ENCODE measurements around the gene GID4. TPM values are rescaled to one million over a fixed set of nuclear protein-coding genes. Genes with fewer than 3 reads are reported as not detected.
"Not testable (repeated sequence)": the region's sequence is repeated elsewhere in the genome, so short reads cannot be mapped to it uniquely, and the experiment has no call there.

The GID4 gene
- total RNA-seq (2014; rRNA removed): 6.0 and 6.8 TPM in 2 replicates
- 4.8 TPM for polyA plus RNA-seq (2012)

DNA sequence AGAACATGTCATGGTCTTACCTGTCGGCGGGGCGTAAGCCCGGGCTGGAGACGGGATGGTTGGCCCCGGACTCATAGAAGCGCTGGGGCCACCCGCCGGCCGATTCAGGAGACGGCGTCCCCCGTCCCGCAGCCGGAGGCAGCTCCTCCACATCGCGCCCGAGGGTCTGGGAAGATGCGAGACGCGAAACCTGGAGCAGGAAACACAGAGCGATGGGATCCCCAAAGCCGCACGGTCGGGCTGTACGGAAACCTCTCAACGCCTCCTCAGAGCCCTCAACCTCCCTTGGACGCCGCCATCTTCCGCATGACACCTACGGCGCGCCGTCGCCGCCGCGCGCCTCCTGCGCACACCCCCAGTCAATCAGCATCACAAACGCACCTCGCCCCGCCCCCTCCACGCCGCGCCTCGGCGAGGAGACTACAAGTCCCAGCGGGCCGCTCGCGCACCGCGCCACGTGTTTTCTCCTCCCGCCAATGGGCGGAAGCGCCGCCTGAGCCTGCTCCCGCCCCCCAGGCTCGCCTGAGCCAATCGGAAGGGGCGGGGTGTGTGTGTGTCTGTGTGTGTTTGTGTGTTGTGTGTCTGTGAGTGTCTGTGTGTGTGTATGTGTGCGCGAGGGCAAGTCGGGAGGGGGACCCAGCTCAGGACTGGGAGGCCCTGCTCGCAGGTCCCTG, at the start of gene GID4, which contains the start of gene ATPAF2:
TSS of gene GID4 (plus strand) at position 548 of the 674 bp plus-strand sequence. CDS start at position 605, 57 bp downstream.
TSS of gene ATPAF2 (minus strand) at position 308 of the 674 bp plus-strand sequence. CDS start at position 153, 155 bp downstream.
- peak; percentile 99 for DNase-seq (ENCODE audit: low read depth)

DNA sequence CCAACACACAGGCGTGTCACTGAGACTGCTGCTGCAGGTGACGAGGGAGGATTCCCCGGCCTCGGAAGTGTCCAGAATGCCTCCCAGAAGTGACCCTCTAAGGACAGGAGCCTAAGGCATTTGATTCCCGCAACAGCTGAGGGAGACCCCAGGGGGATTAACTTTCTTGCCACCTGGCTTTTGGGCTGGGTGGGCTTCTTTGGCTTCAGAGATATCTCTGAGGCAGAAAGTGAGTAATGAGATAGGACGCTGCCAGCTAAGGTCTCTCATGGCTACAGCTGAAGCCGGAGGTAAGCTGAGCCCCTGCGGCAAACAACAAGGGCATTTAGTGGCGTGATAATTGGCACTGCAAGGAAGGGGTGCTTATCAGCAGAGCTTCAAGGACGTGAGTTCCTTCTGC, 49.6 kb upstream of the GID4 start:
- no peak for DNase-seq (ENCODE audit: low read depth)

DNA sequence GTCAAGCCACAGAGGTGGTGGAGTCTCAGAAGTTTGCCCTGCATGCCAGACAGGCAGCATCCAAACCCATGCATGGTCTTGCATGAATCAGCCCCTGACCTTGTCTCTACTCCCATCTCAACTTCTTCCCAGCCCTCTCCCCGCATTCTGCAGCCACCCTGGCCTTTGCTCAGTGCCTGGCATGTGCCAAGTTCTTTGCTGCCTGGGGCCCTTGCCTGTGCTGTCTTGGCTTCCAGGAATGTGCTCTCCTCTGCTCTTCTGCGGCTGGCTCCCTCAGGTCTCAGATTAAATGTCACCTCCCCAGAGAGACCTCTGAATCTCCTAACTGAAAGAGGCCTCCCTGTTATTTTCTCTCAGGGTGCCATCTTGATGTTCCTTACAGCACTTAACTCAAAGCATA, 48.9 kb upstream of the GID4 start:
- DNase-seq (ENCODE audit: low read depth): peak; percentile 26

DNA sequence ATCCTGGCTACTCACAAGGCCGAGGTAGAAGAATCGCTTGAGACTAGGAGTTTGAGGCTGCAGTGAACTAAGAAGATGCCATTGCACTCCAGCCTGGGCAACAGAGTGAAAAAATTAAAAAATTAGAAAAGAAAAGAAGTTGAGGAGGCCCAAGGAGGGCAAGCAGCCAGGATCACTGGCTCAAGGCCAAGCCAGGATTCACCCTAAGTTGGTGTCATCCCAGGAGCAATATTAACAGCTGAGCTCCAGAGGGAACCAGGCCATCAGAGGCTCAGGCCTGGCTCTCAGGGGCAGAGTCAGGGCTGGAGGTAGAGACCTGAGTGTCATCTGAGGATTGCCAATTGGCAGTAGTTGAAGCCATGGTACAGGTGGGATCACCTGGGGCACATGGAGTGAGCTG, 45.8 kb upstream of the GID4 start:
- DNase-seq (ENCODE audit: low read depth): peak; percentile 46

DNA sequence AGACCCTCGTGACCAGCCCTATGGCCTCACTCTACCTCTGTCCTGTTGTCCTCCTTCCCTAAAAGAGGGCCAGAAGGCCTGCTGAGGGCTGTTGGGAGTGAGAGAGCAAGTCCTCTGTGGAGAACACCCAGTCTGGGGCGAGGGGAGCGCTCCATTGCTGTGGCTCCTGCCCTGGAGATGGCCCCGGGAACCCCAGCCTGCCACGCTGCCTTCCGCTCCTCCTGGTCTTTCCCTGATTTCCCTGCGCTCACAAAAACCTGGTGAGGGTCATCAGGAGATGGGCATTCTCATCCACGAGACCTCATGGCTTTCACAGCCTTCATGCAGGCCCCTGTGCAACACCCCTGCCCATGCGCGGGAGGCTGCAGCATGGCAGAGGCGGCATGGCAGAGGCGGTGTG, 45.4 kb upstream of the GID4 start:
- no peak for DNase-seq (ENCODE audit: low read depth)

DNA sequence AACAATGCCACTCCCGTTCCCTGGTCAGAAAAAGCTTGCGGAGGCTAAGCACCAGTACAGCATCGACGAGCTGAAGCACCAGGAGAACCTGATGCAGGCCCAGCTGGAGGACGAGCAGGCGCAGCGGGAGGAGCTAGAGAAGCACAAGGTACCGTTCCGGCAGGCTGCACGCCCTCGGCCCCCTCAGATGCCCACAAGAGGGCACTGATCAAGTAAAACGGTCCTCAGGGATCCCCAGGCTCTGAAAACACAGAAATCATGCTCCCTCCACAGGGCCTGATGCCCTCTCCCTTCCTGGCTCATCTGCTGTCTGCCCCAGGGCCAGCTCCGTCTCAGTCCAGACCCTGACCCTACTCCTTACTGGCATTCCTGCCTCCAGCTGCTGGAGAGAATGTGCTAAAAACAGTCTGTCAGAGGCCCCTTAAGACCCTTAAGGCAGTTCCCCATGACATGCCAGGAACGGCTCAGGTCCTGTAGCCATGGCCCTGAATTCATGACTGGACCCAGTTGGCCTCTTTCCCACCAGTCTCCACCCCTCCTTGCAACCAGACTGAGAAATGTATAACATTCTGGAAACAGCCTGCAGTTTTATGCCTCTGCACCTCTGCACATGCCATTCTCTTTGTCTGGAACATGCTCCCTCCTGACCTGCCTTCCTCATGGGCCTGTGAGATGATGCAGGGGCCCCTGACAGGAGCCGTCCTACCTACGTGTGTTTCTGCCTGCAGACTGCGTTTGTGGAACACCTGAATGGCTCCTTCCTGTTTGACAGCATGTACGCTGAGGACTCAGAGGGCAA, 44.7 kb upstream of the GID4 start:
- peak; percentile 15 for DNase-seq (ENCODE audit: low read depth)

DNA sequence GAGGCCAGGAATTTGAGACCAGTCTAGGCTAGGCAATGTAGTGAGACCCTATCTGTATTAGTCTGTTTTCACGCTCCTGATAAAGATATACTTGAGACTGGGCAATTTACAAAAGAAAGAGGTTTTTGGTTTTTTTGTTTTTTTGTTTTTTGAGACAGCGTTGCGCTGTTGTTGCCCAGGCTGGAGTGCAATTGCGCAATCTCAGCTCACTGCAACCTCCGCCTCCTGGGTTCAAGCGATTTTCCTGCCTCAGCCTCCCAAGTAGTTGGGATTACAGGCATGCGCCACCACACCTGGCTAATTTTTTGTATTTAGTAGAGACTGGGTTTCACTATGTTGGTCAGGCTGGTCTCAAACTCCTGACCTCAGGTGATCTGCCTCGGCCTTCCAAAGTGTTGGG, 43.3 kb upstream of the GID4 start:
- DNase-seq (ENCODE audit: low read depth): not testable (repeated sequence)

DNA sequence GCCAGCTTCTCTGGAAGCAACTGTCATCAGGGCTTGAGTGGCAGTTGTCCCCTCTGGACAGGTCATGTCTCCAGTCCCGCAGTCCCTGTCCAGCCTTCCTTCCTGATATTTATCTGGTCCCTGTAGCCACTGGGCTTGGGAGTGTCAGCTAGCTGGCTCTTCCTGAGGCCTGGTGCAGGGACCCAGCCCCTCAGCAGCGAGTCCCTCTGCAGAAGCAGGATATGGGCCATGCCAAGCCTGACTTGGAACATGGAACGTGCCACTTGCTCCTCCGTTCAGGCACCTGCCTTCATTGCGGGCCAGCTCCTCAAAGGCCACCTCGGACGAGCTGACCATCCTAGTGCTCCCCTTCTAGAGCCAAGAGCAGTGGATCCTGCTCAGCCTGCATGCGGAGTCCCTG, 40.3 kb upstream of the GID4 start:
- no peak for DNase-seq (ENCODE audit: low read depth)

DNA sequence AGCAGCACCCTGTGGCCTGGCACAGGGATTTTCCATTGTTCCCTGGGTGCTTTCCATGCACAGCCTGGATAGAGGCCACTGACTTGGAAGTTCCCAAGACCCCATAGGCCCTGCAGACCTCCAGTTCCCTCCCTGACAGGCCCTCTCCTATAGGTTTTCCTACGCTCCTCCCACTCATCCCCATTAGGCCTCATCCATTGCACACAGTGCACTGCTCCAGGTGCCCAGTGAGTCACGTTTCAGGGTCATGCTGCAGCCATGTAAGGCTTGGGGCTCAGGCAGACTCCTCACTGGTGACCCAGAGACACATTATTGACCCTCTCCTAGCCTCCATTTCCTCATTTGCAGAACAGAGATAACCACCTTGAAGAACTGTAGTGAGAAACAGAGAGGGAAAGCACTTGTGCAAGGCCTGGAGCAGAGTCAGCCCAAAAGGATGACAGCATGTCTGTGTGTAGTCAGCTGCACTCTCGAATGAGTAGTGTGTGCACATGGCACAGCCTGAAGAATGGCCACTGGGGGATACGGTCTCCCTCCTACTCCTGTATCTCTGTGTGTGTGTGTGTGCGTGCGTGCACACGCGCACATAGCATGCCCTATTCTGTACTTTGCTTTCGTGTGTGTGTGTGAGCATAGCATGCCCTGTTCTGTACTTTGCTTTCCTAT, 39.7 kb upstream of the GID4 start:
- peak; percentile 23 for DNase-seq (ENCODE audit: low read depth)

DNA sequence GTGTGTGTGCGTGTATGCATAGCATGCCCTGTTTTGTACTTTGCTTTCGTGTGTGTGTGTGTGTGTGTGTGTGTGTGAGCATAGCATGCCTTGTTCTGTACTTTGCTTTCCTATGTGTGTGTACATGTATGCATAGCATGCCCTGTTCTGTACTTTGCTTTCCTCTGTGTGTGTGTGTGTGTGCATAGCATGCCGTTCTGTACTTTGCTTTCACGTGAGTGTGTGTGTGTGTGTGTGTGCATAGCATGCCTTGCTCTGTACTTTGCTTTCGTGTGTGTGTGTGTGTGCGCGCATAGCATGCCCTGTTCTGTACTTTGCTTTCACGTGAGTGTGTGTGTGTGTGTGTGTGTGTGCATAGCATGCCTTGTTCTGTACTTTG, 39.2 kb upstream of the GID4 start:
- DNase-seq (ENCODE audit: low read depth): no peak

DNA sequence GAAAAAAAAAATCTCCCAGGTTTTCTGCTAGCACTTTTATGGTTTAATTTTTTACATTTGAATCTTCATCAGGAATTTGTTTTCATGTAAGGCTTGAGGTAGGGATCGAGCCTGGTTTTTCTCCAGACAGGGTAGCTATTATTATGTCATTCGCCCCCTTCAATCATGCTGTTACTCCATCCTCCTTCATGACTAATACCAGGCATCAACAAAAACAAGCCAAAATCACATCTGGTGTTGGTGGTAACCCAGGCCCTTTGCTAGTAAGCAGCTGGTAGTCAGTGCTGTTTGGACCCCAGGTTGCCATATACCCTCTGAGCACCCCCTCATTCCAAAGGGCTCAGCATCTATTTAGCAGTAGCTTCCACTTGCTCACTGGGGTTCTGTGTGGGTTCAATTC, 37.0 kb upstream of the GID4 start:
- DNase-seq (ENCODE audit: low read depth): peak; percentile 52

DNA sequence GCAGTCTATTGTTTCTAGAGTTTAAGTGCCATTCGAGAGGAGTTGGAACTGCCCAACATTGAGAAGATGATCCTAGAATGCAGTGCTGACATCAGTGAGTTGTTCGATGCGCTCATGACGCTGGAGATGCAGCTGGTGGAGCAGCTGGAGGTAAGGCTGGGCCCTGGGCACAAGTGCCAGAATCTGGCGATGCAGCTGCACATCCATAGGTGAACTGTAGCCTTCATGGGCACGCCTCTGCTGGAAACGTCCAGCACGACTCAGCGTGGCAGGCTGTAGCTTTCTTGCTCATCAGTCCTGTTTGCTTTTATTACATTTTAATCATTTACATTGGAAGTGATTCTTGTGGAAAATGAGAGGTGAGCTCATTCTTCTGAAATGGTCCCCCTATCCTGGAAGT, 34.9 kb upstream of the GID4 start:
- DNase-seq (ENCODE audit: low read depth): peak; percentile 19

DNA sequence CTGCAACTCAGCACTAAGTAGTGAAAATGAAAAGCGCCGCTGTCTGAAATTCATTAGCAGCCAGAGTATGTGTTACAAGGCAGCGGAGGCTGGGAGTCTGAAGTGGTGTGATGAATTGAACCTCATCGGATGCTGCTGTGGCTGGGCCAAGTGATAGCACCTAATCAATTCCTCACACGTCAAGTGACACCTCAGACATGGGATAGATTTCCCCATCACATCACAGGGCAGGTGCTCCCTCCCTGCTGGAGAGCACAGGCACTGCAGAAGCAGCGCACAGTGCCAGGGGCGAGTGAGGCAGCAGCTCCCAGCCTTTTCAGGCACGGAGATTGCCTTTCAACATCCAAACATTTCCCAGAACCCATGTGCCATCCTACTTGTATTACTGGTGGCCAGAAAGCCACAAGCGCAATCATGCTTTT, 34.3 kb upstream of the GID4 start:
- DNase-seq (ENCODE audit: low read depth): no peak

DNA sequence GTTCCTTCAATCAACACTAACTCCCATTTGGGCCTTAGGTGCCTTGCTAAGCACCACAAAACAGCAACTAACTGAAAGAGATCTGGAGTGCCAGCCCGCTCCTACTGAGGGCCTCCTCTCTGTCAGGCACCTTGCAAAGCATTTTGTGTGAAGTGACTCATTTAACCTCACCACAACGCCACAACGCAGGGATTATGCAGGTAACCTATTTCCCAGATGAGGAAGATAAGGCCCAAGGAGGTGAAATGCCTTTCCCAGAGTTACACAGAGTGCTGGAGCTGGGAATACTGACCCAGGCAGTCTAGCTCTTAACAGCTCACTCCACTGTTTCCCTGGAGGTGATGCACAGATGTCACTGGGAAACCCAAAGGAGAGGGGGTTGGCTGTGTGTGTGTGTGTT, 33.7 kb upstream of the GID4 start:
- DNase-seq (ENCODE audit: low read depth): no peak

DNA sequence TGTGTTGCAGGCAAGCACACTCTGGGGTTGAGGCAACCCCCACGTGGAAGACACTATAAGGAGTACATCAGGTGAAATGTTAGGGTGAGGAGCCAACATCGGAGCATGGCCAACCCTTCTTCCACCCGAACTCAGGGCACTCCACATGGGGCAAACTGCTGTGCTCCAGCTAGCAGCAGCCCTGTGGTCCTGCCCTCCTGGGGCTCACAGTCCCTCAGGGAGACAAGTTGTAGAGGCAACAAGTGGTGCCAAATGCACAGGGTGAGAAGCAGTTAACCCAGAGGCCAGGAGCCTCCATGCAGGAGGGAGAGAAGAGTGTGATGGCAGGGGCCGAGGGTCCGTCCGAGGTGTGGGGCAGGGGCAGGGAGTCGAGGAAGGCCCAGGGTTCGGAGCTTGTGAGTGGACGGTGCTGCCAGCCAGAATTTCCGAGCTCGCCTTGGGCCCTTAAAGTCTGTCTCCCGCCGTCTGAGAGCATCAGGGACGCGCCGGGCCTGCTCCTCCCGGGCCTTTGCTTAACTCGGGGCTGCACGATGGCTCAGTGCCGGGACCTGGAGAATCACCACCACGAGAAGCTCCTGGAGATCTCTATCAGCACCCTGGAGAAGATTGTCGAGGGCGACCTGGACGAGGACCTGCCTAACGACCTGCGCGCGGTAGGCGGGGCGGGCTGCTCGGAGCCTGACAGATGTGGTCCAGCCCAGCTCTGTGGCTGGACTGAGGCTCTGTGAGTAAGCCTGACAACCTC, 32.5 kb upstream of the GID4 start:
- DNase-seq (ENCODE audit: low read depth): no peak

DNA sequence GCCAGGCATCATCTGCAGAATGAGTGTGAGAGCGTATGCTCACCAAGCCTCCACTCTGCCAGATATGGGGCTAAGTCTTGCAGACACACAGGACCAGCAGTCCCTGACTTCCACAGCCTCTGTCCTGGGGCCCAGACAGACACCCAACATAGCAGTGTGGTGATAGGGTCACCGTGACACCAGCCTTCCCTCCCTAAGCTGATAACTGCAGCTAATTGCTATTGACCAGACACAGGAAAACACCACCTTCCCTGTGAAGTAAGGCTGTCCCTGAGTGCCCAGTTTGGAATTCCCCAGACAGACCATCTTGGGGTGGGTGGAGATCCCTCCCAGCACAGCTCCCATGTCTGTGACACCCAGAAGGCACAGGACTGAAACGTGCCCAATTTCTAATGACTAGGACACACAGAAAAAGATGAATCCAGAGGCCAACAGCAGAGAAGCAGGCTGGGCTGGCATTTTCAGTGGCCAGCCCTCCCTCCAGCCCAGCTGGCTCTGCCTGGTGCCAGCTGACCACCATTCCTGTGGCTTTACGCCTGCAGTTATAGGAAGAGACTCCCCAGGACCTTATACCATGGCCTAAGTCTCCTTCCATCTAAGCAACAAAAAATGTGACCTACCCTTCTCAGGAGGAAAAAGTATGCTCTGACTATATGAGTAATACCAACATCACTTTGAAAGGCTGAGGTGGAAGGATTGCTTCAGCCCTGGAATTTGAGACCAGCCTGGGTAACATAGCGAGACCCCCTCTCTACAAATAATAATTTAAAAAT, 30.5 kb upstream of the GID4 start:
- DNase-seq (ENCODE audit: low read depth): peak; percentile 89

DNA sequence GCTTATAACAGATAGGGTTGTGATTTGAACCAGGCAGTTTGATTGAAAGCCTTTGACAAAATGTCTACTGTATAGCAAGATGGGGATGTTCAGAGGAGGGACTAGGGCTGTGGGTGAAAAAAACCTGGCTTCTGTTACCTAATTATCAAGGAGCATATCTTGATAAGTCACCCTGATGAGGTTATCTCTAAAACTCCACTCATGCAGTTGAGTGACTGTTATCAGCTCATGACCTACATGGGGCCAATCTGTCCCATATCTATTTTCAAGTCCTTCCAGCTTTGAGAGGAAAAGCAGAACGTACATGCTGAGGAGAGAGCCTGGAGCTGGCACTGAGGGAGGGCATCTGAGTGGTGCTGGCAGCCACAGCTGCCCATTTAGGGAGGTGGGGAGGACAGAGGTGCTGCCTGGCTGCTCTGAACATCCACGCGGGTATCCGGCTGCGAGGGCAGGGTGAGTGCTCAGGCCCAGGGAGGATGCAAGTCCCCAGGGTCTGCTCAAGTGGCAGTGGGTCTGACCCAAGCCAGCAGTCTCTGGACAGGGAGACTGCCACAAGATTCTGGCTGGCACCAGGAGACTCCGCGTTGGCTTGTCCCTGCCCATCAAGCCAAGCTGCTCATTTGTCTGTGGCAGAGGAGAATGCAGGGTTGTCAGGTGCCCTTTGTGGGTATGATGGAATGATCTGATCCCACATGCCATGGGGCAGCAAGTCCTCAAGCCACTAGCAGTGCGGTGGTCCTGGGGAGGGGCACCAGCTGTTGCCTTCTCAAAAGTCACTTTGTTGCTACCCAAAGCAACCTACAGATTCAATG, 29.4 kb upstream of the GID4 start:
- no peak for DNase-seq (ENCODE audit: low read depth)

DNA sequence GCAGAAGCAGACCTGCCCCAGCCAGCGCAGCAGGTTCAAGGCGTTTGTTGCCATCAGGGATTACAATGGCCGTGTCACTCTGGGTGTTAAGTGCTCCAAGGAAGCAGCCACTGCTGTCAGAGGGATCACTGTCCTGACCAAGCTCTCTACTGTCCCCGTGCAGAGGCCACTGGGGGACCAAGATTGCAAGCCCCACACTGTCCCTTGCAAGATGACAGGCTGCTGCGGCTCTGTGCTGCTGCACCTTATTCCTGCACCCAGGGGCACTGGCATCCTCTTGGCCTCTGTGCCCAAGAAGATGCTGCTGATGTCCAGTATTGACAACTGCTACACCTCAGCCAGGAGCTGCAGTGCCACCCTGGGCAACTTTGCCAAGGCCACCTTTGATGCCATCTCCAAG, 27.9 kb upstream of the GID4 start:
- DNase-seq (ENCODE audit: low read depth): no peak

DNA sequence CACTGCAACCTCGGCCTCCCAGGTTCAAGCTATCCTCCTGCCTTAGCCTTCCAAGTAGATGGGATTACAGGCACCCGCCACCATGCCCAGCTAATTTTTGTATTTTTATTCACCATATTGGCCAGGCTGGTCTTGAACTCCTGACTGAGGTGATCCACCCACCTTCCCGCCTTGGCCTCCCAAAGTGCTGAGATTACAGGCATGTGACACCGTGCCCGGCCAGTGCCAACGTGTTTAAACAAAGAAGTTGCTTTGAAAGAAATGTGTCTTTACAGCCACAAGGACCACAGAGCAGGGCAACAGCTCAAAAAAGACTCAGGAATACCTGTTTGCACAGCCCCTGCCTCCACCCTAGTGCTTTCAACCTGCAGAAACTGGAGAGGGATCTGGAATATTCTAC, 25.2 kb upstream of the GID4 start:
- DNase-seq (ENCODE audit: low read depth): no peak

DNA sequence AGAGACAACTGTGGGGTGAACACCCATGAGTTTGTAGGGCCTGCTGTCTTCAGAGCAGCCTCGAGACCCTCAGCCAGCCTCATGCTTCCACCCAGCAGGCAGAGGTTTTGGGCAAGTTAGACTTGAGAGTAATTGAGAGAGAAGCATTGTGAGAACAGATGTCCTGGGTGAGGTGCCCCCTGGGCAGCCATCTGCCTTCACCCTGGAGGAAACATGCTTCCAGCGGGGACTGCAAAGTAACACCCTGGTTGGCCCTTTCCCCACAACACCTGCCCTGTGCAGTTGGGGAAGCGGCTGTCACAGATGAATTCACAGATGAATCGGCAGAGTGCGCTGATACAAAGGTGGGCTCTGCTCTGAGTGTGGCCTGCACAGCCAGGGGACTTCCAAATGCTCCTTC, 23.6 kb upstream of the GID4 start:
- no peak for DNase-seq (ENCODE audit: low read depth)

All from LHCN-M2 (cell line).